HCT116 (cell line): ENCODE measurements around the gene NBAS. TPM values are rescaled to one million over a fixed set of nuclear protein-coding genes. Genes with fewer than 3 reads are reported as not detected.

Experiments
- ATAC-seq: fragments of 200-7000 bp; cut with Tn5 transposase; 2 replicates; pipeline ENCODE4 v1.9.1; 2020; ENCODE audit warnings: mild to moderate bottlenecking, moderate library complexity
- BruUV-seq: library from RNA; stranded (reverse); fragments of 400-500 nt; replicated peaks from 2 replicates; lab custom pipeline; 2021; lab: Mats Ljungman, UMichigan
- CTCF ChIA-PET: fragments of 300-600 bp; sonication (Branson Sonifier 250); formaldehyde crosslinking; loops from one replicate; lab custom pipeline; 2021; ENCODE audit warnings: antibody characterized with exemption; lab: Charles Lee
- POLR2A ChIA-PET: fragments of 300-600, 350-600 bp; sonication (Branson Sonifier 250); formaldehyde crosslinking; loops from one replicate; lab custom pipeline; 2021; ENCODE audit warnings: antibody characterized with exemption; lab: Charles Lee
- RAD21 ChIA-PET, 2 experiments: fragments of 300-600 bp; sonication (Branson Sonifier 250); formaldehyde crosslinking; loops; one replicate each; lab custom pipeline; 2023; ENCODE audit warnings: low total read pairs in 2 of 2; ENCODE audit not compliant: uncharacterized antibody in 2 of 2, unreplicated experiment in 2 of 2, low non-redundant PET in 1 of 2; lab: Charles Lee
- DNase-seq: peaks from one replicate; pipeline ENCODE4 v3.0.0-alpha.2; 2010; ENCODE audit warnings: low read depth, low spot score
- H2AFZ ChIP-seq: fragments of 200-600 bp; shearing (Covaris generic), sonication (generic); 2 replicates; pipeline ENCODE4 v1.6.1; 2017; ENCODE audit warnings: low read depth, mixed run types, mixed read lengths, antibody characterized with exemption, low read length; ENCODE audit not compliant: poor library complexity, severe bottlenecking
- H3K27ac ChIP-seq: 2 replicates; pipeline ENCODE4 v1.5.1; 2012; ENCODE audit warnings: low read depth, low read length
- H3K27me3 ChIP-seq: fragments of 200-600 bp; sonication (generic); 2 replicates; pipeline ENCODE4 v1.6.1; 2016; ENCODE audit warnings: mixed run types, low read length, mixed read lengths; ENCODE audit not compliant: insufficient read depth
- H3K36me3 ChIP-seq, 2 experiments: fragments of 200-500 bp in 1 of 2; fragments of 200-600 bp in 1 of 2; sonication (Bioruptor generic) in 1 of 2; sonication (generic) in 1 of 2; 2 replicates each; pipeline versions ENCODE4 v1.5.1 to v1.6.1; 2014 to 2016; ENCODE audit warnings: low read length in 2 of 2, inconsistent platforms in 1 of 2, mixed read lengths in 1 of 2, mixed run types in 1 of 2; ENCODE audit not compliant: insufficient read depth in 2 of 2, control insufficient read depth in 1 of 2
- H3K4me1 ChIP-seq, 2 experiments: fragments of 200-600 bp in 1 of 2; sonication (generic) in 1 of 2; 2 replicates each; pipeline versions ENCODE4 v1.5.1 to v1.6.1; 2012 to 2017; ENCODE audit warnings: low read length in 2 of 2, inconsistent platforms in 1 of 2, mild to moderate bottlenecking in 1 of 2, mixed read lengths in 1 of 2, mixed run types in 1 of 2, moderate library complexity in 1 of 2; ENCODE audit not compliant: insufficient read depth in 2 of 2, control insufficient read depth in 1 of 2
- H3K4me2 ChIP-seq: fragments of 200-600 bp; sonication (generic); 2 replicates; pipeline ENCODE4 v1.6.1; 2017; ENCODE audit warnings: mixed run types, low read length, mixed read lengths
- H3K4me3 ChIP-seq, 2 experiments: fragments of 200-600 bp in 1 of 2; sonication (generic) in 1 of 2; replicated peaks in 1 of 2; 2 replicates each; pipeline ENCODE4 v1.5.1; 2011 to 2016; ENCODE audit warnings: low read length in 2 of 2, control low read depth in 1 of 2, low read depth in 1 of 2, mild to moderate bottlenecking in 1 of 2, mixed read lengths in 1 of 2, mixed run types in 1 of 2
- H3K79me2 ChIP-seq: fragments of 200-600 bp; sonication (generic); 2 replicates; pipeline ENCODE4 v1.6.1; 2017; ENCODE audit warnings: mild to moderate bottlenecking, mixed run types, low read length, moderate library complexity, mixed read lengths; ENCODE audit not compliant: insufficient read depth
- H3K9ac ChIP-seq: fragments of 200-600 bp; sonication (generic); 2 replicates; pipeline ENCODE4 v1.6.1; 2016; ENCODE audit warnings: low read length, mixed read lengths
- H3K9me2 ChIP-seq: fragments of 200-600 bp; sonication (generic), shearing (Covaris generic); 2 replicates; pipeline ENCODE4 v1.6.1; 2017; ENCODE audit warnings: mixed run types, mild to moderate bottlenecking, moderate library complexity; ENCODE audit not compliant: insufficient read depth
- H3K9me3 ChIP-seq, 2 experiments: fragments of 200-500 bp in 1 of 2; fragments of 200-600 bp in 1 of 2; sonication (Bioruptor generic) in 1 of 2; sonication (generic) in 1 of 2; 2 replicates each; pipeline ENCODE4 v1.6.1; 2014 to 2017; ENCODE audit warnings: low read length in 2 of 2, mixed read lengths in 2 of 2, inconsistent platforms in 1 of 2, low read depth in 1 of 2, mild to moderate bottlenecking in 1 of 2, mixed run types in 1 of 2, moderate library complexity in 1 of 2; ENCODE audit not compliant: control insufficient read depth in 1 of 2, insufficient read depth in 1 of 2
- H4K20me1 ChIP-seq: fragments of 200-600 bp; sonication (generic), shearing (Covaris generic); 2 replicates; pipeline ENCODE4 v1.6.1; 2017; ENCODE audit warnings: mixed run types, mild to moderate bottlenecking, moderate library complexity; ENCODE audit not compliant: insufficient read depth
- CBX3 ChIP-seq: IDR thresholded peaks from 2 replicates; pipeline ENCODE4 v1.6.1; 2012; ENCODE audit warnings: low read depth
- CEBPB ChIP-seq: IDR thresholded peaks from 2 replicates; pipeline ENCODE4 v1.6.1; 2012; ENCODE audit warnings: low read depth
- CTCF ChIP-seq, 3 experiments: fragments of 200-600 bp in 1 of 3; sonication (generic) in 1 of 3; IDR thresholded peaks in 2 of 3; conservative IDR thresholded peaks in 1 of 3; 2 replicates each; pipeline ENCODE4 v1.5.1; 2012 to 2017; ENCODE audit warnings: low read depth in 2 of 3, low read length in 2 of 3, antibody characterized with exemption in 1 of 3, borderline replicate concordance in 1 of 3, control low read depth in 1 of 3, mild to moderate bottlenecking in 1 of 3, mixed read lengths in 1 of 3, mixed run types in 1 of 3, moderate library complexity in 1 of 3; ENCODE audit not compliant: insufficient read depth in 1 of 3
- EGR1 ChIP-seq: IDR thresholded peaks from 2 replicates; pipeline ENCODE4 v1.6.1; 2012; ENCODE audit warnings: low read depth
- ELF1 ChIP-seq: IDR thresholded peaks from 2 replicates; pipeline ENCODE4 v1.6.1; 2012; ENCODE audit warnings: low read depth, borderline replicate concordance
- POLR2A ChIP-seq: IDR thresholded peaks from 2 replicates; pipeline ENCODE4 v1.7.0; 2011; ENCODE audit warnings: borderline replicate concordance; ENCODE audit not compliant: insufficient read depth, insufficient read length; ENCODE audit errors: extremely low read depth
- POLR2AphosphoS5 ChIP-seq: IDR thresholded peaks from 2 replicates; pipeline ENCODE4 v1.6.1; 2011; ENCODE audit warnings: mild to moderate bottlenecking, low read depth, low read length, moderate library complexity
- REST ChIP-seq: IDR thresholded peaks from 2 replicates; pipeline ENCODE4 v1.6.1; 2012; ENCODE audit warnings: low read depth
- SIN3A ChIP-seq: IDR thresholded peaks from 2 replicates; pipeline ENCODE4 v1.6.1; 2012; ENCODE audit warnings: low read depth
- ZFX ChIP-seq: fragments of 450-650 bp; IDR thresholded peaks from 2 replicates; pipeline ENCODE4 v1.6.1; 2017
- intact Hi-C: fragments of 100-400 bp; cut with micrococcal nuclease; formaldehyde crosslinking; loops from 2 replicates; pipeline ENCODE4 v1.10.0; 2022
- total RNA-seq: library from RNA; stranded (reverse); gene quantifications from one replicate; pipeline ENCODE4 v1.2.1, GENCODE V29; 2021; ENCODE audit not compliant: unreplicated experiment

NBAS gene
- total RNA-seq, 1 experiment from 2014 or later, result 32.8 TPM

GRCh38 chr2:15506229-15506819 lies 54.8 kb downstream of the NBAS start:
- Histone ChIP-seq H3K4me1 (no peaks in the 10 kb centered on the region; a peak in 1 of 4 replicates), H3K36me3 (0 out of 4 replicates have a peak, but pooled peaks cover 0 to 2% of the 10 kb centered on the region in 2 experiments), H3K4me2 (no peak overlapping the region), H3K27ac (no peak overlapping the region), H3K9ac (no peak overlapping the region), H3K9me2 (no peaks in the 10 kb centered on the region), H3K9me3 (no peaks in the 10 kb centered on the region), H3K79me2 (no peaks in the 10 kb centered on the region), H3K27me3 (no peaks in the 10 kb centered on the region), H3K4me3 (no peak overlapping the region), H2AFZ (no peak overlapping the region), H4K20me1 (no peaks in the 10 kb centered on the region)
- intact Hi-C loops, result no loop called here
- POLR2A ChIA-PET, result no interaction called here
- RAD21 ChIA-PET, result no interaction called here
- BruUV-seq, result no TSS peak
- CTCF ChIA-PET, result no interaction called here
- TF ChIP-seq EGR1 (no peak), POLR2A (no peak), ZFX (no peak), CBX3 (no peak), POLR2AphosphoS5 (no peak), REST (no peak), ELF1 (no peak), SIN3A (no peak), CTCF (IDR thresholded peaks at IDR 0.05 in 2 of 3, conservative IDR thresholded peaks at IDR 0.05 in 1 of 3; ENCODE audit: borderline replicate concordance in 1 of 3, insufficient read depth in 1 of 3, low read depth in 2 of 3, low read length in 2 of 3) (no peak), CEBPB (no peak)
- DNase-seq (no peak), ATAC-seq (no peak)
